CD14-positive monocyte (primary cell): Measurements from ENCODE around the gene PCED1B. TPM values are rescaled to one million over a fixed set of nuclear protein-coding genes. Genes with fewer than 3 reads are reported as not detected.
A peak's percentile ranks its signal among the peaks of the same experiment; 100 is the strongest.

ENCODE experiments used
- DNase-seq, 3 donors: peaks; one replicate each; pipeline ENCODE4 v3.0.0-alpha.2; 2011 to 2022
- H2AFZ ChIP-seq: 2 replicates; pipeline ENCODE4 v1.6.0; 2012; ENCODE audit warnings: mild to moderate bottlenecking, low read depth, low read length, inconsistent platforms; ENCODE audit not compliant: insufficient read depth, poor library complexity, severe bottlenecking
- H3K27ac ChIP-seq, 2 donors: 1 replicate in 1 of 2; 2 replicates in 1 of 2; pipeline ENCODE4 v1.5.1; 2012 to 2013; ENCODE audit warnings: low read length in 2 of 2, control low read depth in 1 of 2, inconsistent platforms in 1 of 2, low read depth in 1 of 2, mild to moderate bottlenecking in 1 of 2
- H3K27me3 ChIP-seq, 2 donors: one replicate each; pipeline versions ENCODE4 v1.6.0 to v1.6.1; 2011 to 2013; ENCODE audit warnings: low read length in 2 of 2; ENCODE audit not compliant: control insufficient read depth in 2 of 2, insufficient read depth in 2 of 2
- H3K36me3 ChIP-seq, 2 donors: replicated peaks in 1 of 2; 1 replicate in 1 of 2; 2 replicates in 1 of 2; pipeline versions ENCODE4 v1.5.1 to v1.6.1; 2012 to 2013; ENCODE audit warnings: low read length in 2 of 2, control low read depth in 1 of 2, inconsistent platforms in 1 of 2, mild to moderate bottlenecking in 1 of 2; ENCODE audit not compliant: insufficient read depth in 2 of 2, control insufficient read depth in 1 of 2
- H3K4me1 ChIP-seq, 2 donors: 1 replicate in 1 of 2; 2 replicates in 1 of 2; pipeline versions ENCODE4 v1.5.1 to v1.6.1; 2012 to 2013; ENCODE audit warnings: low read length in 2 of 2, control low read depth in 1 of 2, inconsistent platforms in 1 of 2, mild to moderate bottlenecking in 1 of 2, moderate library complexity in 1 of 2; ENCODE audit not compliant: insufficient read depth in 2 of 2, control insufficient read depth in 1 of 2
- H3K4me2 ChIP-seq: replicated peaks from 2 replicates; pipeline ENCODE3; 2012; ENCODE audit warnings: low read length, moderate library complexity, mild to moderate bottlenecking; ENCODE audit not compliant: poor library complexity, severe bottlenecking; ENCODE audit errors: extremely low read depth
- H3K4me3 ChIP-seq, 3 experiments: fragments of 200-600 bp in 1 of 3; sonication (generic) in 1 of 3; replicated peaks in 1 of 3; 1 replicate in 2 of 3; 2 replicates in 1 of 3; pipeline ENCODE4 v1.5.1; 2011 to 2013; ENCODE audit warnings: low read length in 3 of 3, mild to moderate bottlenecking in 3 of 3, control low read depth in 2 of 3, low read depth in 2 of 3, inconsistent platforms in 1 of 3, moderate library complexity in 1 of 3
- H3K79me2 ChIP-seq: 2 replicates; pipeline ENCODE4 v1.6.0; 2012; ENCODE audit warnings: mild to moderate bottlenecking, control low read depth, inconsistent platforms, low read length, moderate library complexity; ENCODE audit not compliant: insufficient read depth
- H3K9ac ChIP-seq: 2 replicates; pipeline ENCODE4 v1.6.0; 2017; ENCODE audit warnings: low read length, mild to moderate bottlenecking; ENCODE audit not compliant: insufficient read depth, poor library complexity, severe bottlenecking
- H3K9me3 ChIP-seq, 2 donors: replicated peaks in 1 of 2; 1 replicate in 1 of 2; 2 replicates in 1 of 2; pipeline versions ENCODE4 v1.5.1 to v1.6.1; 2012 to 2013; ENCODE audit warnings: low read length in 2 of 2, control low read depth in 1 of 2; ENCODE audit not compliant: control insufficient read depth in 1 of 2, insufficient read depth in 1 of 2
- H4K20me1 ChIP-seq: 2 replicates; pipeline ENCODE4 v1.6.0; 2012; ENCODE audit warnings: mild to moderate bottlenecking, low read length, control low read depth, moderate library complexity; ENCODE audit not compliant: insufficient read depth
- H3K27ac Mint-ChIP-seq, 7 donors: one replicate each; pipeline ENCODE4 v1.8.0; 2020; ENCODE audit warnings: mild to moderate bottlenecking in 7 of 7, mixed read lengths in 7 of 7, moderate library complexity in 6 of 7, inconsistent platforms in 2 of 7
- H3K27me3 Mint-ChIP-seq, 3 donors: one replicate each; pipeline ENCODE4 v1.8.0; 2021 to 2022; ENCODE audit warnings: low read depth in 3 of 3, mild to moderate bottlenecking in 3 of 3, mixed read lengths in 3 of 3, moderate library complexity in 3 of 3, inconsistent platforms in 1 of 3
- H3K36me3 Mint-ChIP-seq, 2 donors: one replicate each; pipeline ENCODE4 v1.8.0; 2020; ENCODE audit warnings: mixed read lengths in 2 of 2, inconsistent platforms in 1 of 2, mild to moderate bottlenecking in 1 of 2
- H3K4me1 Mint-ChIP-seq: one replicate; pipeline ENCODE4 v1.8.0; 2020; ENCODE audit warnings: mild to moderate bottlenecking, mixed read lengths
- H3K4me3 Mint-ChIP-seq, 2 donors: one replicate each; pipeline ENCODE4 v1.8.0; 2020; ENCODE audit warnings: mild to moderate bottlenecking in 2 of 2, mixed read lengths in 2 of 2, moderate library complexity in 1 of 2
- H3K9me3 Mint-ChIP-seq, 7 donors: one replicate each; pipeline ENCODE4 v1.8.0; 2020 to 2022; ENCODE audit warnings: mixed read lengths in 7 of 7, mild to moderate bottlenecking in 6 of 7, moderate library complexity in 6 of 7, inconsistent platforms in 2 of 7
- WGBS: methylation state at CpG from one replicate; pipeline ENCODE4 v1.1.5; 2013; ENCODE audit warnings: missing lambda C conversion rate; ENCODE audit not compliant: insufficient coverage; 5-methylcytosine and 5-hydroxymethylcytosine counted together
- intact Hi-C, 2 donors: fragments of 100-400 bp; cut with micrococcal nuclease; formaldehyde crosslinking; loops; one replicate each; pipeline versions ENCODE4 v1.15.0 to v1.15.1; 2023
- polyA plus RNA-seq, 3 donors: library from polyadenylated mRNA; depleted of rRNA in 1 of 3; unstranded in 2 of 3; stranded (reverse) in 1 of 3; fragments of 300-500 nt in 2 of 3; fragments of >200 nt in 1 of 3; fragmentation: Illumina TruSeq in 2 of 3; gene quantifications; 1 replicate in 2 of 3; 2 replicates in 1 of 3; pipeline ENCODE4 v1.2.3, GENCODE V29; 2012 to 2021
- TF ChIP-seq, protein P1 (sequence below): fragments of 200-600 bp; IDR thresholded peaks from one replicate; pipeline ENCODE4 v1.8.0; 2022; ENCODE audit warnings: antibody characterized with exemption, mild to moderate bottlenecking

PCED1B gene
- polyA plus RNA-seq, 3 donors = 0.10 to 0.65 TPM; not detected in 1

GRCh38 chr12:47221256-47222023 is 142.0 kb downstream of the PCED1B start:
- H3K4me2 ChIP-seq = no peak overlapping the region
- DNase-seq = no peak
- Mint-ChIP-seq H3K36me3 (peaks cover 0 to 4% of the 10 kb centered on the region in 2 donors), H3K4me3 (no peak overlapping the region), H3K27ac (peak overlapping the region in 2 of 7 donors; percentile 24 to 32), H3K4me1 (peaks cover 34% of the 10 kb centered on the region), H3K9me3 (peaks cover 0 to 2% (median 0%) of the 10 kb centered on the region in 7 donors), H3K27me3 (peaks cover 0 to 1% (median 0%) of the 10 kb centered on the region in 3 donors)
- peaks cover 29 to 36% of the 10 kb centered on the region in 2 donors for H3K4me1 ChIP-seq
- no peaks in the 10 kb centered on the region for H4K20me1 ChIP-seq
- H3K36me3 ChIP-seq = no peaks in the 10 kb centered on the region
- TF ChIP-seq, protein P1, sequence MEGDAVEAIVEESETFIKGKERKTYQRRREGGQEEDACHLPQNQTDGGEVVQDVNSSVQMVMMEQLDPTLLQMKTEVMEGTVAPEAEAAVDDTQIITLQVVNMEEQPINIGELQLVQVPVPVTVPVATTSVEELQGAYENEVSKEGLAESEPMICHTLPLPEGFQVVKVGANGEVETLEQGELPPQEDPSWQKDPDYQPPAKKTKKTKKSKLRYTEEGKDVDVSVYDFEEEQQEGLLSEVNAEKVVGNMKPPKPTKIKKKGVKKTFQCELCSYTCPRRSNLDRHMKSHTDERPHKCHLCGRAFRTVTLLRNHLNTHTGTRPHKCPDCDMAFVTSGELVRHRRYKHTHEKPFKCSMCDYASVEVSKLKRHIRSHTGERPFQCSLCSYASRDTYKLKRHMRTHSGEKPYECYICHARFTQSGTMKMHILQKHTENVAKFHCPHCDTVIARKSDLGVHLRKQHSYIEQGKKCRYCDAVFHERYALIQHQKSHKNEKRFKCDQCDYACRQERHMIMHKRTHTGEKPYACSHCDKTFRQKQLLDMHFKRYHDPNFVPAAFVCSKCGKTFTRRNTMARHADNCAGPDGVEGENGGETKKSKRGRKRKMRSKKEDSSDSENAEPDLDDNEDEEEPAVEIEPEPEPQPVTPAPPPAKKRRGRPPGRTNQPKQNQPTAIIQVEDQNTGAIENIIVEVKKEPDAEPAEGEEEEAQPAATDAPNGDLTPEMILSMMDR = no peak
- intact Hi-C loops = no loop called here
- no peaks in the 10 kb centered on the region for H3K9me3 ChIP-seq
- H3K79me2 ChIP-seq = no peaks in the 10 kb centered on the region
- H3K27ac ChIP-seq = no peak overlapping the region
- H3K9ac ChIP-seq = no peak overlapping the region
- no peaks in the 10 kb centered on the region for H3K27me3 ChIP-seq
- no peak overlapping the region for H2AFZ ChIP-seq
- H3K4me3 ChIP-seq = no peak overlapping the region
- no CpG with 5 or more reads among the region's 2 CpGs for WGBS

GRCh38 chr12:47222520-47223030 is 143.2 kb downstream of the PCED1B start:
- Histone ChIP-seq H3K9ac (no peak overlapping the region), H3K27ac (no peak overlapping the region)

More at GRCh38 chr12:47222520-47223030, 143.2 kb downstream of the PCED1B start:
- H3K4me3 Mint-ChIP-seq = peak overlapping the region in 1 of 2 donors; percentile 23
- Histone ChIP-seq H3K36me3 (no peaks in the 10 kb centered on the region), H3K9me3 (no peaks in the 10 kb centered on the region), H2AFZ (peak overlapping the region; percentile 47), H4K20me1 (no peaks in the 10 kb centered on the region), H3K79me2 (no peaks in the 10 kb centered on the region), H3K4me3 (no peak overlapping the region), H3K4me1 (peaks cover 21 to 24% of the 10 kb centered on the region in 2 donors), H3K4me2 (no peak overlapping the region), H3K27me3 (no peaks in the 10 kb centered on the region)
- TF ChIP-seq, protein P1 = no peak
- peaks cover 25% of the 10 kb centered on the region for H3K4me1 Mint-ChIP-seq
- peaks cover 0 to 1% (median 0%) of the 10 kb centered on the region in 3 donors for H3K27me3 Mint-ChIP-seq
- no peak for DNase-seq
- intact Hi-C loops = no loop called here
- peaks cover 0 to 4% of the 10 kb centered on the region in 2 donors for H3K36me3 Mint-ChIP-seq
- WGBS = 0% methylated on average over 1 of the region's 3 CpGs
- H3K27ac Mint-ChIP-seq = peak overlapping the region in 3 of 7 donors; percentile 3 to 64 (median 60)
- H3K9me3 Mint-ChIP-seq = no peaks in the 10 kb centered on the region
